Vagina (tissue), 2 donors: ENCODE results near the gene MYL6. TPM values are rescaled to one million over a fixed set of nuclear protein-coding genes. Genes with fewer than 3 reads are reported as not detected.
"Not testable (repeated sequence)": the region's sequence is repeated elsewhere in the genome, so short reads cannot be mapped to it uniquely, and the experiment has no call there.

Experiments used
- DNase-seq, 2 donors: peaks; one replicate each; pipeline ENCODE4 v3.0.0-alpha.2; 2017; ENCODE audit errors: extremely low spot score in 2 of 2
- H3K27ac ChIP-seq: fragments of 200-600 bp; sonication (generic); one replicate; pipeline ENCODE4 v1.5.1; 2019
- H3K27me3 ChIP-seq: fragments of 200-600 bp; sonication (generic); one replicate; pipeline ENCODE4 v1.5.1; 2019
- H3K36me3 ChIP-seq, 2 donors: fragments of 200-600 bp; sonication (generic); one replicate each; pipeline ENCODE4 v1.5.1; 2017 to 2019
- H3K4me1 ChIP-seq: fragments of 200-600 bp; sonication (generic); one replicate; pipeline ENCODE4 v1.5.1; 2019
- H3K4me3 ChIP-seq, 2 donors: fragments of 200-600 bp; sonication (generic); 1 replicate in 1 of 2; 2 replicates in 1 of 2; pipeline ENCODE4 v1.5.1; 2016 to 2019
- H3K9me3 ChIP-seq: fragments of 200-600 bp; sonication (generic); one replicate; pipeline ENCODE4 v1.5.1; 2019
- CTCF ChIP-seq, 3 experiments: fragments of 450-650 bp in 2 of 3; fragments of 200-600 bp in 1 of 3; sonication (generic) in 1 of 3; IDR thresholded peaks; one replicate each; pipeline ENCODE4 v1.5.1; 2017 to 2019; ENCODE audit warnings: antibody characterized with exemption in 3 of 3, mild to moderate bottlenecking in 2 of 3, moderate library complexity in 2 of 3
- POLR2A ChIP-seq, 2 donors: fragments of 450-650 bp; IDR thresholded peaks; one replicate each; pipeline ENCODE4 v1.6.1; 2017; ENCODE audit warnings: antibody characterized with exemption in 2 of 2, mild to moderate bottlenecking in 2 of 2, moderate library complexity in 2 of 2
- POLR2AphosphoS5 ChIP-seq, 2 donors: sonication (generic); formaldehyde crosslinking; IDR thresholded peaks; one replicate each; pipeline ENCODE4 v1.9.0; 2017; ENCODE audit warnings: antibody characterized with exemption in 2 of 2, mild to moderate bottlenecking in 2 of 2, low read depth in 1 of 2; ENCODE audit not compliant: insufficient read depth in 1 of 2
- intact Hi-C: fragments of 100-400 bp; cut with DNase I; formaldehyde crosslinking; loops from one replicate; pipeline ENCODE4 v1.15.1; 2023
- total RNA-seq: library from RNA; depleted of rRNA; stranded (reverse); fragments of >200 nt; gene quantifications from one replicate; pipeline ENCODE4 v1.2.3, GENCODE V29; 2016

MYL6 gene
- total RNA-seq, 1 donor from 2014 or later, result 2,285 TPM

GRCh38 chr12:56189918-56190694 lies 31.9 kb downstream of the MYL6 start:
- H3K9me3 ChIP-seq, result no peaks in the 10 kb centered on the region

GRCh38 chr12:56190695-56191155 lies 32.6 kb downstream of the MYL6 start:
- no peak for DNase-seq
- H3K9me3 ChIP-seq, result no peaks in the 10 kb centered on the region
- intact Hi-C loops, result no loop called here
- TF ChIP-seq CTCF (IDR thresholded peaks at IDR 0.05) (no peak), POLR2A (IDR thresholded peaks at IDR 0.05) (no peak), POLR2AphosphoS5 (IDR thresholded peaks at IDR 0.05; ENCODE audit: insufficient read depth in 1 of 2, low read depth in 1 of 2) (no peak)
- H3K27me3 ChIP-seq, result no peaks in the 10 kb centered on the region
- H3K36me3 ChIP-seq, result peaks cover 0 to 4% of the 10 kb centered on the region in 2 donors
- peak overlapping the region; percentile 94 for H3K27ac ChIP-seq
- H3K4me3 ChIP-seq, result peak overlapping the region; percentile 80 to 93
- H3K4me1 ChIP-seq, result peaks cover 28% of the 10 kb centered on the region

More at GRCh38 chr12:56189918-56190694, 31.9 kb downstream of the MYL6 start:
- H3K36me3 ChIP-seq, result peaks cover 0 to 10% of the 10 kb centered on the region in 2 donors
- DNase-seq, result peak in 1 of 2 donors; percentile 94
- peaks cover 28% of the 10 kb centered on the region for H3K4me1 ChIP-seq
- peak overlapping the region; percentile 94 for H3K27ac ChIP-seq
- TF ChIP-seq CTCF (IDR thresholded peaks at IDR 0.05) (no peak), POLR2AphosphoS5 (IDR thresholded peaks at IDR 0.05; ENCODE audit: insufficient read depth in 1 of 2, low read depth in 1 of 2) (peak; percentile 55 to 68)
- no peaks in the 10 kb centered on the region for H3K27me3 ChIP-seq
- H3K4me3 ChIP-seq, result peak overlapping the region; percentile 80 to 93
- intact Hi-C loops, result loop anchor here (2.0 kb wide), 1 partner anchor 71 kb away; the partner anchor contains the start of gene ZC3H10

GRCh38 chr12:56192582-56192981 lies 34.4 kb downstream of the MYL6 start:
- TF ChIP-seq CTCF (IDR thresholded peaks at IDR 0.05), result no peak
- TF ChIP-seq POLR2A (IDR thresholded peaks at IDR 0.05), result no peak
- no peak for TF ChIP-seq POLR2AphosphoS5 (IDR thresholded peaks at IDR 0.05; ENCODE audit: insufficient read depth in 1 of 2, low read depth in 1 of 2)
- H3K9me3 ChIP-seq, result no peaks in the 10 kb centered on the region
- no peaks in the 10 kb centered on the region for H3K27me3 ChIP-seq
- H3K4me1 ChIP-seq, result peaks cover 22% of the 10 kb centered on the region
- no peak for DNase-seq
- intact Hi-C loops, result loop anchor here (2.0 kb wide), 1 partner anchor 32 kb away; the partner anchor contains the start of gene NABP2
- H3K36me3 ChIP-seq, result no peaks in the 10 kb centered on the region
- H3K27ac ChIP-seq, result no peak overlapping the region
- H3K4me3 ChIP-seq, result no peak overlapping the region

DNA sequence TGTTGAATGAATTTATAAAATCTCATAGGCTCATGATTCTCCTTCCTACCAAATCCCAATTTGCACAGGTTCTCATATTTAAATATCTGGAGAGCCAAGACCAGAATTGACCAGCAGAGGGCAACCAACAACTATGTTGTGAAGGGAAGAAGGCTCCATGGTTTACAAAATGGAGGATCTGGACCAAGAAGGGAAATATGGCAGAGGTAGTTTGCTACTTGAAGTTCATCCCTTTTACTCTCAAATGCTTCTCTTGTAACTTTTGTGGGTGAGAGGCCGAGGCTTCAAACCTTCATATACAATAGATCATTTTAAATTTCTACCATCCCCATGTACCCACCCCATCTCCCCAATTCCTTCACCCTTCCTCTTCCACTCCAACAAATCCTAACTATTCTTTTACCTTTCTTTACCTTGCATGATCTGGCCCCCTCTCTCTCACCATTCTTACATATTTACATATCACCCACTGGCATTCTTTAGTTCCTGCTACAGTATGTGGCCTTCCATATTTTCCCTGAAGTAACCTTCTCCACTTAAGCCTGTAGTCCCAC lies 34.9 kb downstream of the MYL6 start:
- intact Hi-C loops, result loop anchor here (2.0 kb wide), 1 partner anchor 32 kb away; the partner anchor contains the start of gene NABP2
- DNase-seq, result no peak

GRCh38 chr12:56196818-56197550 lies 38.8 kb downstream of the MYL6 start:
- H3K4me1 ChIP-seq, H3K27me3 ChIP-seq, H3K9me3 ChIP-seq, H3K36me3 ChIP-seq, H3K27ac ChIP-seq, H3K4me3 ChIP-seq, DNase-seq, intact Hi-C loops: not testable (repeated sequence)

More for the DNA sequence above, 34.9 kb downstream of the MYL6 start:
- no peaks in the 10 kb centered on the region for H3K36me3 ChIP-seq
- H3K27me3 ChIP-seq, result no peaks in the 10 kb centered on the region
- no peak for TF ChIP-seq POLR2A (IDR thresholded peaks at IDR 0.05)
- TF ChIP-seq POLR2AphosphoS5 (IDR thresholded peaks at IDR 0.05; ENCODE audit: insufficient read depth in 1 of 2, low read depth in 1 of 2), result peak in 1 of 2 donors; percentile 85
- TF ChIP-seq CTCF (IDR thresholded peaks at IDR 0.05), result peak; percentile 51 to 82 (median 51)
- no peak overlapping the region for H3K4me3 ChIP-seq
- no peak overlapping the region for H3K27ac ChIP-seq
- H3K4me1 ChIP-seq, result peaks cover 16% of the 10 kb centered on the region
- no peaks in the 10 kb centered on the region for H3K9me3 ChIP-seq
